ENCODE results near the gene GRID1. TPM values are rescaled to one million over a fixed set of nuclear protein-coding genes. Genes with fewer than 3 reads are reported as not detected.

Gene GRID1
- total RNA-seq, 1 experiment from 2014 or later = not detected

DNA sequence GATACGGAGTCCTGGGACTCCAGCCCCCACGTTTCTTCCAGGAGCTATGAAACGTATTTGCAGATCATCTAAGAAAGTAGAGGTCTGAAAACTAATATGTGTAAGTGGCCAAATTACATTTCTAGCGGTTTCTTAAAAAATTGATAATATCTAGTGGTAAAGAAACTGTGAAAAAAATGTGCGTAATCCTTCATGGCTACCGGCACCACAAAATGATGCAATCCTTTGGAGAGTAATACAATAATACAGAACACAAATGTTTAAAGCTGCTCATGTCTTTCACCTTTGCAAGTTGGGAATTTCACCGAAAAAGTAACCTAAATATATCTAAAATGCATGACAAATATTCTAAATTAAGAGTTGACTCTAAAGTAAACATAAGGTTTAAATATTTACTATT is 742.1 kb downstream of the GRID1 start:
- H3K27ac Mint-ChIP-seq (ENCODE audit: unreplicated experiment) = no peak overlapping the region
- peaks cover 9% of the 10 kb centered on the region for H3K4me1 Mint-ChIP-seq (ENCODE audit: low read depth, unreplicated experiment)
- no peaks in the 10 kb centered on the region for H3K36me3 Mint-ChIP-seq (ENCODE audit: insufficient read depth, unreplicated experiment)
- TF ChIP-seq, protein P1, sequence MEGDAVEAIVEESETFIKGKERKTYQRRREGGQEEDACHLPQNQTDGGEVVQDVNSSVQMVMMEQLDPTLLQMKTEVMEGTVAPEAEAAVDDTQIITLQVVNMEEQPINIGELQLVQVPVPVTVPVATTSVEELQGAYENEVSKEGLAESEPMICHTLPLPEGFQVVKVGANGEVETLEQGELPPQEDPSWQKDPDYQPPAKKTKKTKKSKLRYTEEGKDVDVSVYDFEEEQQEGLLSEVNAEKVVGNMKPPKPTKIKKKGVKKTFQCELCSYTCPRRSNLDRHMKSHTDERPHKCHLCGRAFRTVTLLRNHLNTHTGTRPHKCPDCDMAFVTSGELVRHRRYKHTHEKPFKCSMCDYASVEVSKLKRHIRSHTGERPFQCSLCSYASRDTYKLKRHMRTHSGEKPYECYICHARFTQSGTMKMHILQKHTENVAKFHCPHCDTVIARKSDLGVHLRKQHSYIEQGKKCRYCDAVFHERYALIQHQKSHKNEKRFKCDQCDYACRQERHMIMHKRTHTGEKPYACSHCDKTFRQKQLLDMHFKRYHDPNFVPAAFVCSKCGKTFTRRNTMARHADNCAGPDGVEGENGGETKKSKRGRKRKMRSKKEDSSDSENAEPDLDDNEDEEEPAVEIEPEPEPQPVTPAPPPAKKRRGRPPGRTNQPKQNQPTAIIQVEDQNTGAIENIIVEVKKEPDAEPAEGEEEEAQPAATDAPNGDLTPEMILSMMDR (IDR thresholded peaks at IDR 0.05; ENCODE audit: unreplicated experiment) = no peak
- no peaks in the 10 kb centered on the region for H3K27me3 Mint-ChIP-seq (ENCODE audit: unreplicated experiment)
- no TSS peak for BruUV-seq (replicated peaks)
- DNase-seq = no peak
- CTCF ChIA-PET = no interaction called here
- intact Hi-C loops (cut with micrococcal nuclease; ENCODE audit: unreplicated experiment) = no loop called here
- H3K9me3 Mint-ChIP-seq (ENCODE audit: low read depth, unreplicated experiment) = no peaks in the 10 kb centered on the region
- H3K4me3 Mint-ChIP-seq (ENCODE audit: low read depth, unreplicated experiment) = no peak overlapping the region

DNA sequence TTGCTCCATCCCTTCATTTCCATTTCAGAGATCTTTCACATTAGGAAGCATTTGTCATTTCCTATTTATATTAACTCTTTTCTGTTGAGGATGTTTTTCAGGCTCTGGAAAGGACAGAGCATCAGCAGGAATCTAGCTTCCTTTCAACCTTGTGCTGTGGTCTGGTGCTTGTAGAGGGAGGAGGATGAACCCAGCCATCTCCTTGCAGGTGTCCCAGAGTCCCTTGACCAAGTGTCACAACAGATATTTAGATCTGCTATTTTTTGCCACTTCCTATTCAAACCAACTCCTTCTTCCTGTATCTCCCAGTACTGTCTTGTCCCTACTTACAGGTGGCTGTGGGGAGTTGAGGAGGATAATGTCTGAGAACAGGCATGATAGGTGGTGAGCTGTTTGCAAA is 742.8 kb downstream of the GRID1 start:
- H3K4me3 Mint-ChIP-seq (ENCODE audit: low read depth, unreplicated experiment) = no peak overlapping the region
- BruUV-seq (replicated peaks) = no TSS peak
- no peaks in the 10 kb centered on the region for H3K27me3 Mint-ChIP-seq (ENCODE audit: unreplicated experiment)
- H3K27ac Mint-ChIP-seq (ENCODE audit: unreplicated experiment) = no peak overlapping the region
- TF ChIP-seq, protein P1 (IDR thresholded peaks at IDR 0.05; ENCODE audit: unreplicated experiment) = no peak
- no peaks in the 10 kb centered on the region for H3K9me3 Mint-ChIP-seq (ENCODE audit: low read depth, unreplicated experiment)
- CTCF ChIA-PET = no interaction called here
- peaks cover 9% of the 10 kb centered on the region for H3K4me1 Mint-ChIP-seq (ENCODE audit: low read depth, unreplicated experiment)
- H3K36me3 Mint-ChIP-seq (ENCODE audit: insufficient read depth, unreplicated experiment) = no peaks in the 10 kb centered on the region
- intact Hi-C loops (cut with micrococcal nuclease; ENCODE audit: unreplicated experiment) = no loop called here
- DNase-seq = no peak

DNA sequence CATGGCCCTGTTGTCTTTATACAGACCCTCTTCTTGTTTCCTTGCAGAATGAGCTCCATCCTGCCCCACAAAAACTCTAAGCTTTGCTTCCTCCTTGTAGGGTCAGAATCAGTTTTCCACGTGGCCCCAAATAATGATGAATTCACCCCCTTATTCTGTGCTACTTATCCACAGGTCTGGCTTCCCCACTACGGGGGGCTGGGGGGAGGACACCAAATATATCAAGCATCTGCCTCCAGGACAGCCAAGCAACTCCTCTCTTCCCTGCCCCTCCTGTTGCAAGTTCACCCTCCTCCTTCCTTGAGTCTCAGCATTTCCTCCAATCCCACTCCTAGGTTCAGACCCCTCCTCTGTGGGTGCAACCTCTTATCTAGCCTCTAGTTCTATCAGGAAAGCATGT is 743.3 kb downstream of the GRID1 start:
- CTCF ChIA-PET = no interaction called here
- BruUV-seq (replicated peaks) = no TSS peak
- no peak for DNase-seq
- Mint-ChIP-seq H3K9me3 (ENCODE audit: low read depth, unreplicated experiment) (no peaks in the 10 kb centered on the region), H3K36me3 (ENCODE audit: insufficient read depth, unreplicated experiment) (no peaks in the 10 kb centered on the region), H3K27ac (ENCODE audit: unreplicated experiment) (no peak overlapping the region), H3K27me3 (ENCODE audit: unreplicated experiment) (no peaks in the 10 kb centered on the region), H3K4me3 (ENCODE audit: low read depth, unreplicated experiment) (no peak overlapping the region), H3K4me1 (ENCODE audit: low read depth, unreplicated experiment) (peaks cover 9% of the 10 kb centered on the region)
- TF ChIP-seq, protein P1 (IDR thresholded peaks at IDR 0.05; ENCODE audit: unreplicated experiment) = no peak
- intact Hi-C loops (cut with micrococcal nuclease; ENCODE audit: unreplicated experiment) = no loop called here

DNA sequence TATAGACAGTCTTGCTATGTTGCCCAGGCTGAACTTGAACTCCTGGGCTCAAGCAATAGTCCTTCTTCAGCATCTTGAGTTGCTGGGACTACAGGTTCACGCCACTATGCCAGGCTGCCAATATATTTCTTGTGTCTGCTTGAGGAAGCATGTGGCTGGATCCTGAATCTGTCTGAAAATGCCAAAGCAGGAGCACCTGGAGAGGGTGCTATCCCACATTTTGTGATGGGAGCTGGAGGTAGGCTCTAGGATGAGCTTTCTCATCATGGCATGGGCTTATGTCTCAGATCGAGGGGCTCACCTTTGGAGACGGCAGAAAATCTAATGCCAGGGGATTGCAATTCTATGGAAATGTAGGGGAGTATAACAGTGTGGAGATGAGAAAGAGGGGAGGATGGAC is 744.2 kb downstream of the GRID1 start:
- TF ChIP-seq, protein P1 (IDR thresholded peaks at IDR 0.05; ENCODE audit: unreplicated experiment) = no peak
- Mint-ChIP-seq H3K4me1 (ENCODE audit: low read depth, unreplicated experiment) (peaks cover 9% of the 10 kb centered on the region), H3K9me3 (ENCODE audit: low read depth, unreplicated experiment) (no peaks in the 10 kb centered on the region), H3K27ac (ENCODE audit: unreplicated experiment) (no peak overlapping the region), H3K36me3 (ENCODE audit: insufficient read depth, unreplicated experiment) (no peaks in the 10 kb centered on the region), H3K4me3 (ENCODE audit: low read depth, unreplicated experiment) (no peak overlapping the region), H3K27me3 (ENCODE audit: unreplicated experiment) (no peaks in the 10 kb centered on the region)
- intact Hi-C loops (cut with micrococcal nuclease; ENCODE audit: unreplicated experiment) = no loop called here
- no TSS peak for BruUV-seq (replicated peaks)
- CTCF ChIA-PET = no interaction called here
- DNase-seq = no peak

DNA sequence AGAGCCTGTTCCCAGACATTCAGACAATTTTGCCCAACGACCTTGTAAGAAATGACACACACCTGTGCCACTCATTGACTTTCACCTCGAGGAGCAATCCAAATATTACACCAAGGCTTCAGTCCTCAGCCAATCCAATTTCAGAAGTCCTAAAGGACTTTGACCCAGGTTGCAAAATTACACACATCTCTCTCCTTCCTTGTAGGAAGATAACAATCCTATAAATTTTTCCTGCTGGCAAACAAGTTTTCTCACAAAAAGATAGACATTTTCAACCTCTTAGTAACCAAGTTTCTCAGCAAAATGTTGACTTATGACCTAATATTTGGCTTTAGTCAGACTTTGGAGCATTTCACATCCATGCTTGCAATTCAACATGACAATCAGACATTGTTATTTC is 745.0 kb downstream of the GRID1 start:
- no peak for DNase-seq
- BruUV-seq (replicated peaks) = no TSS peak
- no peak overlapping the region for H3K27ac Mint-ChIP-seq (ENCODE audit: unreplicated experiment)
- CTCF ChIA-PET = no interaction called here
- H3K4me1 Mint-ChIP-seq (ENCODE audit: low read depth, unreplicated experiment) = peaks cover 9% of the 10 kb centered on the region
- intact Hi-C loops (cut with micrococcal nuclease; ENCODE audit: unreplicated experiment) = no loop called here
- no peaks in the 10 kb centered on the region for H3K9me3 Mint-ChIP-seq (ENCODE audit: low read depth, unreplicated experiment)
- TF ChIP-seq, protein P1 (IDR thresholded peaks at IDR 0.05; ENCODE audit: unreplicated experiment) = no peak
- no peaks in the 10 kb centered on the region for H3K27me3 Mint-ChIP-seq (ENCODE audit: unreplicated experiment)
- no peaks in the 10 kb centered on the region for H3K36me3 Mint-ChIP-seq (ENCODE audit: insufficient read depth, unreplicated experiment)
- no peak overlapping the region for H3K4me3 Mint-ChIP-seq (ENCODE audit: low read depth, unreplicated experiment)
